HG03378 (cell line): ENCODE measurements around the gene TNIK.
A peak's percentile ranks its signal among the peaks of the same experiment; 100 is the strongest.
"Not testable (repeated sequence)": the region's sequence is repeated elsewhere in the genome, so short reads cannot be mapped to it uniquely, and the experiment has no call there.

Experiments used
- ATAC-seq: cut with Tn5 transposase; IDR thresholded peaks from one replicate; pipeline ENCODE4 v1.9.1; 2021; ENCODE audit warnings: mild to moderate bottlenecking, moderate library complexity; ENCODE audit not compliant: unreplicated experiment

Gene TNIK

GRCh38 chr3:171366738-171367137 lies 93.5 kb downstream of the TNIK start:
- not testable (repeated sequence) for ATAC-seq

GRCh38 chr3:171366043-171366442 lies 94.2 kb downstream of the TNIK start:
- ATAC-seq = no peak

GRCh38 chr3:171365489-171365888 lies 94.7 kb downstream of the TNIK start:
- ATAC-seq = no peak

GRCh38 chr3:171364500-171364899 lies 95.7 kb downstream of the TNIK start:
- ATAC-seq = no peak

GRCh38 chr3:171363202-171363601 lies 97.0 kb downstream of the TNIK start:
- ATAC-seq = no peak

- no peak for ATAC-seq
Observed at GRCh38 chr3:171362575-171362974, 97.6 kb downstream of the TNIK start.

- ATAC-seq = no peak
Observed at GRCh38 chr3:171358881-171359198, 101.4 kb downstream of the TNIK start.

- no peak for ATAC-seq
Observed at GRCh38 chr3:171358181-171358880, 101.9 kb downstream of the TNIK start.

- no peak for ATAC-seq
Observed at GRCh38 chr3:171357721-171358120, 102.5 kb downstream of the TNIK start.

- no peak for ATAC-seq
Observed at GRCh38 chr3:171356251-171356650, 104.0 kb downstream of the TNIK start.

- no peak for ATAC-seq
Observed at GRCh38 chr3:171354706-171355582, 105.3 kb downstream of the TNIK start.

- ATAC-seq = no peak
Observed at GRCh38 chr3:171354049-171354705, 106.0 kb downstream of the TNIK start.

- no peak for ATAC-seq
Observed at GRCh38 chr3:171353423-171353822, 106.8 kb downstream of the TNIK start.

GRCh38 chr3:171352387-171352935 lies 107.7 kb downstream of the TNIK start:
- ATAC-seq = no peak

GRCh38 chr3:171351676-171352075 lies 108.5 kb downstream of the TNIK start:
- no peak for ATAC-seq

GRCh38 chr3:171350364-171350763 lies 109.8 kb downstream of the TNIK start:
- ATAC-seq = no peak

- ATAC-seq = no peak
Observed at GRCh38 chr3:171349392-171349791, 110.8 kb downstream of the TNIK start.

- peak; percentile 8 for ATAC-seq
Observed at GRCh38 chr3:171348121-171348520, 112.1 kb downstream of the TNIK start.

- peak; percentile 72 for ATAC-seq
Observed at GRCh38 chr3:171347301-171348039, 112.7 kb downstream of the TNIK start.

GRCh38 chr3:171346582-171347300 lies 113.5 kb downstream of the TNIK start:
- no peak for ATAC-seq
